SK-N-SH (cell line): ENCODE data around the gene NCKAP5L. TPM values are rescaled to one million over a fixed set of nuclear protein-coding genes. Genes with fewer than 3 reads are reported as not detected.

ENCODE experiments used
- CTCF ChIA-PET: fragments of 300-600, 350-600 bp; formaldehyde crosslinking; extraction: SDS; loops from one replicate; lab custom pipeline; 2021; lab: Yijun Ruan, JAX
- POLR2A ChIA-PET: fragments of 350-600 bp; sonication (Branson Sonifier 250); formaldehyde crosslinking; extraction: SDS; loops from one replicate; lab custom pipeline; 2020; ENCODE audit warnings: antibody characterized with exemption, inconsistent platforms; lab: Yijun Ruan, JAX
- DNase-seq: peaks from one replicate; pipeline ENCODE4 v3.0.0; 2012
- H2AFZ ChIP-seq: fragments of 200-600 bp; sonication (generic); 2 replicates; pipeline ENCODE4 v1.8.1; 2016; ENCODE audit warnings: antibody characterized with exemption, mild to moderate bottlenecking, low read depth
- H3F3A ChIP-seq: fragments of 200-600 bp; sonication (generic); replicated peaks from 2 replicates; pipeline ENCODE3; 2016; ENCODE audit warnings: antibody characterized with exemption, mild to moderate bottlenecking; ENCODE audit not compliant: insufficient read depth
- H3K27ac ChIP-seq, 2 experiments: fragments of 200-500 bp in 1 of 2; fragments of 200-600 bp in 1 of 2; sonication (Bioruptor generic) in 1 of 2; sonication (generic), shearing (Covaris generic) in 1 of 2; 2 replicates each; pipeline versions ENCODE4 v1.5.1 to v1.6.1; 2014 to 2016; ENCODE audit warnings: low read depth in 2 of 2, inconsistent platforms in 1 of 2, low read length in 1 of 2, mild to moderate bottlenecking in 1 of 2, mixed read lengths in 1 of 2
- H3K27me3 ChIP-seq: fragments of 200-600 bp; sonication (generic), shearing (Covaris generic); 2 replicates; pipeline ENCODE4 v1.6.1; 2016; ENCODE audit warnings: mixed run types; ENCODE audit not compliant: insufficient read depth
- H3K36me3 ChIP-seq, 2 experiments: fragments of 200-500 bp in 1 of 2; fragments of 200-600 bp in 1 of 2; sonication (Bioruptor generic) in 1 of 2; sonication (generic) in 1 of 2; replicated peaks in 1 of 2; 2 replicates each; pipeline versions ENCODE3 to v1.5.1; 2014 to 2016; ENCODE audit warnings: low read length in 1 of 2, mild to moderate bottlenecking in 1 of 2; ENCODE audit not compliant: insufficient read depth in 2 of 2, control insufficient read depth in 1 of 2
- H3K4me1 ChIP-seq, 2 experiments: fragments of 200-500 bp in 1 of 2; fragments of 200-600 bp in 1 of 2; sonication (Bioruptor generic) in 1 of 2; sonication (generic), shearing (Covaris generic) in 1 of 2; 2 replicates each; pipeline versions ENCODE4 v1.5.1 to v1.6.1; 2014 to 2016; ENCODE audit warnings: low read depth in 1 of 2, low read length in 1 of 2, mixed run types in 1 of 2; ENCODE audit not compliant: insufficient read depth in 2 of 2, control insufficient read depth in 1 of 2
- H3K4me2 ChIP-seq: fragments of 200-600 bp; sonication (generic), shearing (Covaris generic); 2 replicates; pipeline ENCODE4 v1.6.1; 2017; ENCODE audit warnings: mixed run types
- H3K4me3 ChIP-seq, 2 experiments: fragments of 200-500 bp in 1 of 2; fragments of 200-600 bp in 1 of 2; sonication (Bioruptor generic) in 1 of 2; sonication (generic), shearing (Covaris generic) in 1 of 2; 2 replicates each; pipeline versions ENCODE4 v1.5.1 to v1.8.1; 2014 to 2016; ENCODE audit warnings: low read depth in 2 of 2, inconsistent platforms in 1 of 2, low read length in 1 of 2, mild to moderate bottlenecking in 1 of 2, mixed read lengths in 1 of 2, moderate library complexity in 1 of 2
- H3K79me2 ChIP-seq: fragments of 200-600 bp; sonication (generic); 2 replicates; pipeline ENCODE4 v1.8.1; 2017; ENCODE audit warnings: mild to moderate bottlenecking; ENCODE audit not compliant: insufficient read depth
- H3K9ac ChIP-seq: fragments of 200-600 bp; sonication (generic); 2 replicates; pipeline ENCODE4 v1.6.1; 2017; ENCODE audit warnings: mixed run types
- H3K9me2 ChIP-seq: fragments of 200-600 bp; sonication (generic); 2 replicates; pipeline ENCODE4 v1.6.1; 2017; ENCODE audit warnings: mixed run types
- H3K9me3 ChIP-seq: fragments of 200-600 bp; sonication (generic); 2 replicates; pipeline ENCODE4 v1.6.1; 2017; ENCODE audit warnings: mixed run types, mild to moderate bottlenecking, moderate library complexity
- H4K20me1 ChIP-seq: fragments of 200-600 bp; sonication (generic); 2 replicates; pipeline ENCODE4 v1.6.1; 2017; ENCODE audit warnings: mild to moderate bottlenecking, mixed run types; ENCODE audit not compliant: insufficient read depth
- EP300 ChIP-seq, 2 experiments: IDR thresholded peaks; 2 replicates each; pipeline versions ENCODE4 v1.4.0 to v1.6.1; 2012; ENCODE audit warnings: borderline replicate concordance in 1 of 2, low read depth in 1 of 2, low read length in 1 of 2
- EZH2phosphoT487 ChIP-seq: fragments of 200-600 bp; sonication (generic); IDR thresholded peaks from 2 replicates; pipeline ENCODE4 v1.6.1; 2017; ENCODE audit warnings: low read depth, mixed run types, mild to moderate bottlenecking, antibody characterized with exemption, moderate library complexity, borderline replicate concordance
- FOSL2 ChIP-seq: IDR thresholded peaks from 2 replicates; pipeline ENCODE4 v1.4.0; 2012; ENCODE audit warnings: low read depth, mild to moderate bottlenecking, moderate library complexity, borderline replicate concordance
- FOXJ3 ChIP-seq: sonication (generic); formaldehyde crosslinking; IDR thresholded peaks from 2 replicates; pipeline ENCODE4 v1.5.1; 2020; ENCODE audit warnings: mild to moderate bottlenecking, missing genetic modification reagents
- GATA2 ChIP-seq: sonication (generic); formaldehyde crosslinking; IDR thresholded peaks from 2 replicates; pipeline ENCODE4 v1.5.0; 2020; ENCODE audit warnings: mild to moderate bottlenecking, missing genetic modification reagents
- MXI1 ChIP-seq: IDR thresholded peaks from 2 replicates; pipeline ENCODE4 v1.6.1; 2012; ENCODE audit warnings: mild to moderate bottlenecking, low read depth, low read length, improper control_type of control experiment
- NFIC ChIP-seq: IDR thresholded peaks from 2 replicates; pipeline ENCODE4 v1.4.0; 2012; ENCODE audit warnings: borderline replicate concordance
- SIN3A ChIP-seq: IDR thresholded peaks from 2 replicates; pipeline ENCODE4 v1.6.1; 2012; ENCODE audit warnings: low read depth, mild to moderate bottlenecking, low read length, moderate library complexity, borderline replicate concordance
- SMC3 ChIP-seq: IDR thresholded peaks from 2 replicates; pipeline ENCODE4 v1.6.1; 2012; ENCODE audit warnings: low read depth, low read length, improper control_type of control experiment
- TEAD4 ChIP-seq: IDR thresholded peaks from 2 replicates; pipeline ENCODE4 v1.4.0; 2012; ENCODE audit warnings: mild to moderate bottlenecking, borderline replicate concordance; ENCODE audit not compliant: insufficient read depth
- YY1 ChIP-seq: IDR thresholded peaks from 2 replicates; pipeline ENCODE4 v1.4.0; 2012; ENCODE audit warnings: low read depth, mild to moderate bottlenecking
- WGBS: methylation state at CpG from one replicate; pipeline ENCODE4 v1.1.6; 2017; ENCODE audit warnings: low lambda C conversion rate; 5-methylcytosine and 5-hydroxymethylcytosine counted together
- polyA plus RNA-seq, 3 experiments: library from polyadenylated mRNA; depleted of rRNA; stranded (reverse); fragments of >200 nt; gene quantifications; 2 replicates each; pipeline ENCODE4 v1.2.3, GENCODE V29; 2012
- TF ChIP-seq, protein P1 (sequence below): fragments of 150-350 bp; IDR thresholded peaks from 2 replicates; pipeline ENCODE4 v1.6.1; 2016; ENCODE audit warnings: mild to moderate bottlenecking, low read depth, low read length
- TF ChIP-seq, protein P2 (sequence below): IDR thresholded peaks from 2 replicates; pipeline ENCODE4; 2012
- TF ChIP-seq, protein P3 (sequence below): IDR thresholded peaks from 2 replicates; pipeline ENCODE4 v1.4.0; 2012; ENCODE audit warnings: low read depth, borderline replicate concordance
- TF ChIP-seq, protein P4 (sequence below): fragments of 150-350 bp; IDR thresholded peaks from 2 replicates; pipeline ENCODE4 v1.6.1; 2017; ENCODE audit warnings: antibody characterized with exemption, low read length, low read depth, borderline replicate concordance

NCKAP5L gene
- polyA plus RNA-seq, 1 of the 3 experiments (the other 2 are of a cell fraction): 8.9 TPM

- Histone ChIP-seq H3F3A (no peaks in the 10 kb centered on the region), H3K9me3 (no peaks in the 10 kb centered on the region), H3K4me2 (no peak overlapping the region), H3K36me3 (peaks cover 10 to 19% of the 10 kb centered on the region in 2 experiments), H4K20me1 (peaks cover 36% of the 10 kb centered on the region)
- WGBS: 93% methylated on average over 4 of the region's 4 CpGs
- TF ChIP-seq SIN3A: no peak
- TF ChIP-seq, protein P1, sequence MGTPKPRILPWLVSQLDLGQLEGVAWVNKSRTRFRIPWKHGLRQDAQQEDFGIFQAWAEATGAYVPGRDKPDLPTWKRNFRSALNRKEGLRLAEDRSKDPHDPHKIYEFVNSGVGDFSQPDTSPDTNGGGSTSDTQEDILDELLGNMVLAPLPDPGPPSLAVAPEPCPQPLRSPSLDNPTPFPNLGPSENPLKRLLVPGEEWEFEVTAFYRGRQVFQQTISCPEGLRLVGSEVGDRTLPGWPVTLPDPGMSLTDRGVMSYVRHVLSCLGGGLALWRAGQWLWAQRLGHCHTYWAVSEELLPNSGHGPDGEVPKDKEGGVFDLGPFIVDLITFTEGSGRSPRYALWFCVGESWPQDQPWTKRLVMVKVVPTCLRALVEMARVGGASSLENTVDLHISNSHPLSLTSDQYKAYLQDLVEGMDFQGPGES: no peak
- TF ChIP-seq, protein P2, sequence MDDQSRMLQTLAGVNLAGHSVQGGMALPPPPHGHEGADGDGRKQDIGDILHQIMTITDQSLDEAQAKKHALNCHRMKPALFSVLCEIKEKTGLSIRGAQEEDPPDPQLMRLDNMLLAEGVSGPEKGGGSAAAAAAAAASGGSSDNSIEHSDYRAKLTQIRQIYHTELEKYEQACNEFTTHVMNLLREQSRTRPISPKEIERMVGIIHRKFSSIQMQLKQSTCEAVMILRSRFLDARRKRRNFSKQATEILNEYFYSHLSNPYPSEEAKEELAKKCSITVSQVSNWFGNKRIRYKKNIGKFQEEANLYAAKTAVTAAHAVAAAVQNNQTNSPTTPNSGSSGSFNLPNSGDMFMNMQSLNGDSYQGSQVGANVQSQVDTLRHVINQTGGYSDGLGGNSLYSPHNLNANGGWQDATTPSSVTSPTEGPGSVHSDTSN: no peak
- TF ChIP-seq, protein P3, sequence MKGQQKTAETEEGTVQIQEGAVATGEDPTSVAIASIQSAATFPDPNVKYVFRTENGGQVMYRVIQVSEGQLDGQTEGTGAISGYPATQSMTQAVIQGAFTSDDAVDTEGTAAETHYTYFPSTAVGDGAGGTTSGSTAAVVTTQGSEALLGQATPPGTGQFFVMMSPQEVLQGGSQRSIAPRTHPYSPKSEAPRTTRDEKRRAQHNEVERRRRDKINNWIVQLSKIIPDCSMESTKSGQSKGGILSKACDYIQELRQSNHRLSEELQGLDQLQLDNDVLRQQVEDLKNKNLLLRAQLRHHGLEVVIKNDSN: no peak
- no peak for TF ChIP-seq EP300 (IDR thresholded peaks at IDR 0.05; ENCODE audit: borderline replicate concordance in 1 of 2, low read depth in 1 of 2, low read length in 1 of 2)
- TF ChIP-seq FOXJ3 (CRISPR knock-in tag): no peak
- TF ChIP-seq MXI1: no peak
- TF ChIP-seq SMC3: no peak
- TF ChIP-seq GATA2: no peak
- TF ChIP-seq, protein P4, sequence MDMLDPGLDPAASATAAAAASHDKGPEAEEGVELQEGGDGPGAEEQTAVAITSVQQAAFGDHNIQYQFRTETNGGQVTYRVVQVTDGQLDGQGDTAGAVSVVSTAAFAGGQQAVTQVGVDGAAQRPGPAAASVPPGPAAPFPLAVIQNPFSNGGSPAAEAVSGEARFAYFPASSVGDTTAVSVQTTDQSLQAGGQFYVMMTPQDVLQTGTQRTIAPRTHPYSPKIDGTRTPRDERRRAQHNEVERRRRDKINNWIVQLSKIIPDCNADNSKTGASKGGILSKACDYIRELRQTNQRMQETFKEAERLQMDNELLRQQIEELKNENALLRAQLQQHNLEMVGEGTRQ: no peak
- TF ChIP-seq TEAD4: no peak
- TF ChIP-seq NFIC: no peak
- TF ChIP-seq YY1: no peak
- no peak for TF ChIP-seq EZH2phosphoT487
- no peak for TF ChIP-seq FOSL2
- TF ChIP-seq, all 33 proteins: peak for 0
- Histone ChIP-seq H3K9ac (no peak overlapping the region), H3K79me2 (peaks cover 43% of the 10 kb centered on the region), H3K9me2 (no peaks in the 10 kb centered on the region), H3K4me1 (no peaks in the 10 kb centered on the region), H2AFZ (no peak overlapping the region), H3K4me3 (no peak overlapping the region), H3K27ac (no peak overlapping the region), H3K27me3 (no peaks in the 10 kb centered on the region)
- ChIA-PET POLR2A (interaction anchor here (1.4 kb wide), 1 partner anchor 16 kb away, joined by 4 read pairs; the partner anchor contains the start of gene NCKAP5L), CTCF (interaction anchor here (0.7 to 1.1 kb wide), 2 partner anchors 12 to 34 kb away, joined by 3 read pairs; no protein-coding TSS in a partner anchor)
- DNase-seq: no peak
Measured at GRCh38 chr12:49811961-49812401, 16.2 kb downstream of the NCKAP5L start.
